Iris pigment epithelial cell (primary cell): ENCODE results near the gene ANXA6.

Experiments used
- DNase-seq: peaks from one replicate; pipeline ENCODE4 v3.0.0-alpha.2; 2011; ENCODE audit warnings: low read depth

The ANXA6 gene

GRCh38 chr5:151063142-151063989, 94.2 kb downstream of the ANXA6 start:
- peak; percentile 93 for DNase-seq

- DNase-seq: no peak
These were observed 95.0 kb downstream of the ANXA6 start for GRCh38 chr5:151062405-151063141.

GRCh38 chr5:151060742-151061141, 96.8 kb downstream of the ANXA6 start:
- DNase-seq: no peak

DNA sequence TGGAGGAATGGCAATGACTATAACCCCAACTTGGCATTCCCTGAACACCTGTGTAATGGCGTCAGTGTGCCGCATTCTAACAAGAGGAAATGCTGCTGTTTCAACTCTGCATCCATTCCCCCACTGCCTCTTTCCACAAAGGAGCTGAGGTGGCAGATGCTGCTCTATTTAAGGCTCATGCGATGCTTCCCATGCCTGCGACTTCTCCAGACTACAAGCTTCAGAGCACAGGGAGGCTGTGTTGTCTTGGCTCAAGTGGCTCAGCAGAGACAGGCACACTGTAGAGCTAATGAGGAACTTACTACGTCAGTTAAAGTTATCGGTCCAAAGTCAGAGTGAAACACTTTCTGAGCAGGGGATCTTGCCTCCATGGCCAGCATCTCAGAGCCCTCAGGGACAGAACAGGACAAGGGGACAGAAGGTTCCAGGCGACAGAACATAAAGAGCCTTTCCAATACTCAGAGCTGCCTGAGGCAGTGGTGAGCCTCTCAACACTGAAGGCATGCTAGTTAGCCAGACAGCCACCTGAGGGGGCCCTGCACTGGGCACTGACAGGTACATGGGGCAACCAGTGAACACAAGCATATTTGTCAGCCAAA, 98.6 kb downstream of the ANXA6 start:
- DNase-seq: no peak

- DNase-seq: no peak
These were observed 99.3 kb downstream of the ANXA6 start for GRCh38 chr5:151058301-151058700.

GRCh38 chr5:151056379-151057325, 100.9 kb downstream of the ANXA6 start:
- no peak for DNase-seq

DNA sequence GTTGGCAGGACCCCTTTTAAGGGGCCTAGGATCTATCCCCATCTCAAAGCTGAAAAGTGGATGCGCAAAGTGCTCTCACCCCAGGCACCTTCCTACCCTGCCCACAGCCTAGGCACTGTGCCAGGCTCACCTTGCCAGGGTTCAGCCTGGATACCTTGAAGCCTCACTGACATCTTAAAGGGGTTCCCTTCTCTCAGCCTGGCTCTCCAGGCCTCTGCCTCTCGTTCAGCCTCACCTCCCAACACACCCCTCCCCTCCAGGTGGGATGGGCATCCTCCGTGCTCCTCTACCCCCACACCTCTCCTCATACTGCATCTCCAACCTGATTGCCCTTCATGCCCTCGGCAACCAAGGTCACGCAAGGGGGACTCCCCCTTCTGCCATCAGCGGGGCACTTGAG, 102.2 kb downstream of the ANXA6 start:
- DNase-seq: no peak

DNA sequence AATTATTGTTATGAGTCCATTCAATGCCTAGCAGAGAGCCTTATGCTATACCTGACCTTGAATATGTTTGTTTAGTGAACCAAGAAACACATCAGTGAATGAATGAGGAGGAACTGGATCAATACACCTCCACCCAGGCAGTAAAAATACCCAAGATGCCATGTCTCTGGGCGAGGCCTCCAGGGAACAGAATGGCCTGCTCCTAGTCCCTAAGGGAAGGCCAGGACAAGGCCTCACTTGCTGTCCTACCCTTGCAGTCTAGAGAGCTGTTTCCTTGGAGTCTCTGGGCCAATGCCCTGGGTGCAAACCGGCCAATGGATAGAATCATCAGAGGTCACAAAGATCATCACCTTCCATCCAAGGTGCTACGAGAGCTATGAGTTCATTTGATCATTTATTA, 102.9 kb downstream of the ANXA6 start:
- no peak for DNase-seq

DNA sequence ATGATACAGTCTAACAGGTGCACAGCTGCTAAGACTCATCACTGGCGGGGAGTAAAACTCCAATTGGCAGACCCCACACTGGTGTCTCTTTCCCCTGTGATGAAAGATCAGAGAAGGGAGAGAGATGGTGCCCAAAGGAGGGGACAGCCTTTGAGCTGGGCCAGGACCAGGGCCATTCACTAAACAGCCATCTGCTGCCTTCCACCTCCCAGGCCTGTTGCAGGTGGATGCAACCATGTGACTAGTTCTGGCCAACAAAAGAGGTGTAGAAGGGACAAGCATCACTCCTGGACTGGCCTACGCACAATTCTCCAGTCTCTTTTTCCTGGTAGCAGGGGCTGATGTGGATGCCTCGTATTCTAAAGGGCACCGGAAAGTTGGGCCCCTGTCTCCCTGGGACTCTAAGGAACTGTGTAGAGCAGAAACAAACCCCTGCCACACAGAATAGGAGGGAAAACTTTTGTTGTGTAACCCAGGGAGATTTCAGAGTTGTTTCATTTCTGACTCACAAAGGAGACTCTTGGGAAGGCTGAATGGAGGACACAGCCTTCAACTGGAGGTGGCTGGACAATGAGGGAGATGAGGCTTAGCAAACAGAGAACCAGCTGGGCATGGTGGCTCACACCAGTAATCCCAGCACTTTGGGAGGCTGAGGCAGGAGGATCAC, 103.7 kb downstream of the ANXA6 start:
- no peak for DNase-seq

- no peak for DNase-seq
These were observed 104.7 kb downstream of the ANXA6 start for GRCh38 chr5:151052836-151053235.

DNA sequence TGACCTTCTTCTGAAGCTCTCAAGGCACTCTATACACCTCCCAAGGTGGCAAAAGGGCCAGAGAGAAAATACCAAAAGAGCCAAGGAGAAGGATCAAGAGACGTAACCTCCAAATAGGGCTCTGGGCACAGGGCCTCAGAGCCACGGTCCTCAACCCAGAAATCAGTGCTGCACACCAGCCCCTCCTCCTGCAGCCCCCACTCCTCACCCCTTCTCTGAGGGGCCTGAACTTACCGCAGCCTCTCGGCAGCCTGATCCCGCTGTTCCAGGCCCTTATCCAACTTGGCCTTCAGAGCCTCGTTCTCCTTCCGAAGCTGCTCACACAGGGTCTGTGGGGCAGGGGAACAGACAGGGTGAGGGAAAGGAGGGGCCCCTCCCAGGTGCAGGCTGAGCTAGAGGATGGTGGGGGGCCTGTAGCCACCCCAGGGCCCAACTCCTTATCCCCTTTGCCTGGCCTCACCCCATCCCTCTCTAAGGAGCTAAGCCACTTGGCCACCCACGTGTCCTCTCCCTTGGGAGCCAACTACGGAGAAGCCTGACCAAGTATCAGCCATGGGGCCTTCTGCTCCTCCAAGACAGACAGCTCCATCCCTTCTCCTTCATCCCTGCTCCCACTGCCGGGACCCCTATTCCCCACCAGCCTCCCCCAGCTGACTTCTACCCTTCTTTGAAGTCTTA, 105.5 kb downstream of the ANXA6 start:
- DNase-seq: no peak

GRCh38 chr5:151051066-151051930, 106.3 kb downstream of the ANXA6 start:
- peak; percentile 75 for DNase-seq
